Endothelial cell of umbilical vein (primary cell): ENCODE results near the gene CERS6.

Experiments
- EZH2 ChIP-seq: IDR thresholded peaks from 2 replicates; pipeline ENCODE4 v1.6.1; 2012; ENCODE audit warnings: borderline replicate concordance, low read depth, mild to moderate bottlenecking, moderate library complexity, low read length, inconsistent platforms; ENCODE audit not compliant: severe bottlenecking
- GATA2 ChIP-seq: IDR thresholded peaks from 2 replicates; pipeline ENCODE4 v1.7.0; 2011; ENCODE audit warnings: low read depth, mild to moderate bottlenecking, moderate library complexity, mixed read lengths, low read length; ENCODE audit not compliant: insufficient read length, insufficient read depth
- POLR2AphosphoS5 ChIP-seq: IDR thresholded peaks from 2 replicates; pipeline ENCODE4 v1.6.1; 2012; ENCODE audit warnings: low read depth, mild to moderate bottlenecking, control low read depth, low read length, moderate library complexity; ENCODE audit not compliant: insufficient read depth
- TF ChIP-seq, protein P1 (sequence below): IDR thresholded peaks from 2 replicates; pipeline ENCODE4 v1.6.1; 2011; ENCODE audit not compliant: insufficient read depth, insufficient read length
- TF ChIP-seq, protein P2 (sequence below), 2 donors: IDR thresholded peaks; 1 replicate in 1 of 2; 2 replicates in 1 of 2; pipeline ENCODE4 v1.5.1; 2011; ENCODE audit warnings: low read length in 2 of 2, mild to moderate bottlenecking in 2 of 2, moderate library complexity in 2 of 2, control low read depth in 1 of 2, inconsistent platforms in 1 of 2, low read depth in 1 of 2; ENCODE audit not compliant: insufficient read depth in 1 of 2; ENCODE audit errors: extremely low read depth in 1 of 2

DNA sequence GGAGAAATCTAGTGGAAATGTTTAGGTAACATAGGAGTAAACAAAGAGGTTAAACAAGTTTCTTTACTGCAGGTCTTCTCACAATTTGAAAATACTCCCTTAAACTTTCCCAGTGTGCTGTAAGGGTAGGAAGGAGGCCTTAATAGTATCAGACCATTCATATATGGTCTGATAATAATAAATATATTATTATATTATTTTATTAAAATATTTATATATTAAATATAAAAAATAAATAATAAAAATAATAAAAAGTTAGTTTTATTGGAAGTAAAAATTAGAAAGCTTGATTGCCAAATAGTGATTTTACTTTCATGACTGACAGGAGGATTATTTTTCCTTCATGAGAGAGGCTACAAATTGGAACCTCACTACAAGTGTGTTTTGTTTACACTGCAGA, 353.5 kb downstream of the CERS6 start:
- TF ChIP-seq POLR2AphosphoS5 (no peak), EZH2 (no peak), GATA2 (no peak)
- TF ChIP-seq, protein P1, sequence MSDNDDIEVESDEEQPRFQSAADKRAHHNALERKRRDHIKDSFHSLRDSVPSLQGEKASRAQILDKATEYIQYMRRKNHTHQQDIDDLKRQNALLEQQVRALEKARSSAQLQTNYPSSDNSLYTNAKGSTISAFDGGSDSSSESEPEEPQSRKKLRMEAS: no peak
- TF ChIP-seq, protein P2, sequence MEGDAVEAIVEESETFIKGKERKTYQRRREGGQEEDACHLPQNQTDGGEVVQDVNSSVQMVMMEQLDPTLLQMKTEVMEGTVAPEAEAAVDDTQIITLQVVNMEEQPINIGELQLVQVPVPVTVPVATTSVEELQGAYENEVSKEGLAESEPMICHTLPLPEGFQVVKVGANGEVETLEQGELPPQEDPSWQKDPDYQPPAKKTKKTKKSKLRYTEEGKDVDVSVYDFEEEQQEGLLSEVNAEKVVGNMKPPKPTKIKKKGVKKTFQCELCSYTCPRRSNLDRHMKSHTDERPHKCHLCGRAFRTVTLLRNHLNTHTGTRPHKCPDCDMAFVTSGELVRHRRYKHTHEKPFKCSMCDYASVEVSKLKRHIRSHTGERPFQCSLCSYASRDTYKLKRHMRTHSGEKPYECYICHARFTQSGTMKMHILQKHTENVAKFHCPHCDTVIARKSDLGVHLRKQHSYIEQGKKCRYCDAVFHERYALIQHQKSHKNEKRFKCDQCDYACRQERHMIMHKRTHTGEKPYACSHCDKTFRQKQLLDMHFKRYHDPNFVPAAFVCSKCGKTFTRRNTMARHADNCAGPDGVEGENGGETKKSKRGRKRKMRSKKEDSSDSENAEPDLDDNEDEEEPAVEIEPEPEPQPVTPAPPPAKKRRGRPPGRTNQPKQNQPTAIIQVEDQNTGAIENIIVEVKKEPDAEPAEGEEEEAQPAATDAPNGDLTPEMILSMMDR (IDR thresholded peaks at IDR 0.05; ENCODE audit: extremely low read depth in 1 of 2, insufficient read depth in 1 of 2, low read depth in 1 of 2, low read length in 2 of 2): no peak
